KMS-11 (cell line): ENCODE measurements around the gene KRTAP10-10.
"Not testable (repeated sequence)": the region's sequence is repeated elsewhere in the genome, so short reads cannot be mapped to it uniquely, and the experiment has no call there.

Experiments
- H2AFZ ChIP-seq: fragments of 200-600 bp; sonication (generic); 2 replicates; pipeline ENCODE4 v1.6.1; 2016; ENCODE audit warnings: antibody characterized with exemption, mixed run types, low read depth
- H3K27ac ChIP-seq: fragments of 200-600 bp; sonication (generic); 2 replicates; pipeline ENCODE4 v1.6.1; 2016; ENCODE audit warnings: mild to moderate bottlenecking, mixed run types
- H3K27me3 ChIP-seq: fragments of 200-600 bp; sonication (generic); 2 replicates; pipeline ENCODE4 v1.6.1; 2017; ENCODE audit warnings: mild to moderate bottlenecking, low read depth, mixed run types, moderate library complexity; ENCODE audit not compliant: insufficient read depth
- H3K36me3 ChIP-seq: fragments of 200-600 bp; sonication (generic); 2 replicates; pipeline ENCODE4 v1.6.1; 2017; ENCODE audit warnings: mild to moderate bottlenecking, mixed run types; ENCODE audit not compliant: insufficient read depth
- H3K4me1 ChIP-seq: fragments of 200-600 bp; sonication (generic); 2 replicates; pipeline ENCODE4 v1.6.1; 2016; ENCODE audit warnings: mild to moderate bottlenecking, low read depth, mixed run types; ENCODE audit not compliant: poor library complexity, severe bottlenecking
- H3K4me2 ChIP-seq: fragments of 200-600 bp; sonication (generic); 2 replicates; pipeline ENCODE4 v1.7.0; 2016; ENCODE audit warnings: mild to moderate bottlenecking, mixed run types
- H3K4me3 ChIP-seq: fragments of 200-600 bp; sonication (generic); IDR thresholded peaks from 2 replicates; pipeline ENCODE4 v1.6.1; 2017; ENCODE audit warnings: low read depth, low read length, mixed read lengths; ENCODE audit not compliant: insufficient read depth
- H3K79me2 ChIP-seq: fragments of 200-600 bp; sonication (generic); 2 replicates; pipeline ENCODE4 v1.6.1; 2016; ENCODE audit warnings: low read depth, mixed run types; ENCODE audit not compliant: insufficient read depth
- H3K9ac ChIP-seq: fragments of 200-600 bp; sonication (generic); 2 replicates; pipeline ENCODE4 v1.6.1; 2016; ENCODE audit warnings: mild to moderate bottlenecking, mixed run types
- H4K20me1 ChIP-seq: fragments of 200-600 bp; sonication (generic); 2 replicates; pipeline ENCODE4 v1.6.1; 2016; ENCODE audit warnings: mild to moderate bottlenecking, mixed run types; ENCODE audit not compliant: insufficient read depth
- TF ChIP-seq, protein P1 (sequence below): fragments of 200-600 bp; sonication (generic); conservative IDR thresholded peaks from 2 replicates; pipeline ENCODE4 v1.6.1; 2017; ENCODE audit warnings: low read depth, mild to moderate bottlenecking, antibody characterized with exemption, low read length, moderate library complexity, mixed read lengths

Gene KRTAP10-10

DNA sequence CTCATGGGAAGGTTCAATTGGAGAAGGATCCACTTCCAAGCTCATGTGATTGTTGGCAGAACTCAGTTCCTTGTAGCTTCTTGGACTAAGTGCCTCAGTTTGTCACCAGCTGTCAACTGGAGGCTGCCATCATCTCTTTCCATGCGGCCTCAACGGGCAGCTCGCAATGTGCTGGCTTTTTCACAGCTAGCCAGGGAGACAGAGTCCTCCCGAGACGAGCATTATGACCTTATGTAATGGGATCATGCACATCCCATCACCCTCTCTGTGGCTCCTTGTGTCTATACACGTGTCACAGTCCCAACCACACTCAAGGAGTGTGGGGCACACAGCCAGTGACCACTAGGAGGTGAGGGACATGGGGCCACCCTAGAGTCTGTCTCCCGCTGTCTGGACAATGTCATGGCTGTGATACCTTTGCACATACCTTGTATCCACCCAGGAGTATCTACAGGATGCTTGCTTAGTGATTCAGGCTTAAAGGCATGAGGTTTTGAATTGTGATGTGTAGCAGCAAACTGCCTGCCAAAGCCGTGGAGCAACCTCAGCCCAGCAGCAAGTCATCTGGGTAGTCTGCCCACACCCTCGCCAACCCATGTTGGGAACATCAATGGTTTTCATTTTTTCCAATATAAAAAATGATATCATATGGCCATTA, 41.0 kb upstream of the KRTAP10-10 start:
- Histone ChIP-seq H3K36me3 (no peaks in the 10 kb centered on the region), H3K27me3 (peaks cover 70% of the 10 kb centered on the region; the same call in 1 of the 2 replicates), H3K4me1 (no peaks in the 10 kb centered on the region), H3K4me3 (no peak overlapping the region), H3K27ac (no peak overlapping the region), H3K79me2 (no peaks in the 10 kb centered on the region), H2AFZ (no peak overlapping the region), H4K20me1 (no peaks in the 10 kb centered on the region), H3K4me2 (no peak overlapping the region), H3K9ac (no peak overlapping the region)
- TF ChIP-seq, protein P1, sequence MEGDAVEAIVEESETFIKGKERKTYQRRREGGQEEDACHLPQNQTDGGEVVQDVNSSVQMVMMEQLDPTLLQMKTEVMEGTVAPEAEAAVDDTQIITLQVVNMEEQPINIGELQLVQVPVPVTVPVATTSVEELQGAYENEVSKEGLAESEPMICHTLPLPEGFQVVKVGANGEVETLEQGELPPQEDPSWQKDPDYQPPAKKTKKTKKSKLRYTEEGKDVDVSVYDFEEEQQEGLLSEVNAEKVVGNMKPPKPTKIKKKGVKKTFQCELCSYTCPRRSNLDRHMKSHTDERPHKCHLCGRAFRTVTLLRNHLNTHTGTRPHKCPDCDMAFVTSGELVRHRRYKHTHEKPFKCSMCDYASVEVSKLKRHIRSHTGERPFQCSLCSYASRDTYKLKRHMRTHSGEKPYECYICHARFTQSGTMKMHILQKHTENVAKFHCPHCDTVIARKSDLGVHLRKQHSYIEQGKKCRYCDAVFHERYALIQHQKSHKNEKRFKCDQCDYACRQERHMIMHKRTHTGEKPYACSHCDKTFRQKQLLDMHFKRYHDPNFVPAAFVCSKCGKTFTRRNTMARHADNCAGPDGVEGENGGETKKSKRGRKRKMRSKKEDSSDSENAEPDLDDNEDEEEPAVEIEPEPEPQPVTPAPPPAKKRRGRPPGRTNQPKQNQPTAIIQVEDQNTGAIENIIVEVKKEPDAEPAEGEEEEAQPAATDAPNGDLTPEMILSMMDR = no peak

GRCh38 chr21:44598061-44598460, 39.1 kb upstream of the KRTAP10-10 start:
- Histone ChIP-seq H2AFZ (no peak overlapping the region), H3K9ac (no peak overlapping the region), H3K4me1 (no peaks in the 10 kb centered on the region), H3K36me3 (no peaks in the 10 kb centered on the region), H4K20me1 (no peaks in the 10 kb centered on the region), H3K79me2 (no peaks in the 10 kb centered on the region), H3K4me3 (no peak overlapping the region), H3K27ac (no peak overlapping the region), H3K27me3 (peaks cover 64% of the 10 kb centered on the region; the same call in 1 of the 2 replicates), H3K4me2 (no peak overlapping the region)
- TF ChIP-seq, protein P1 = no peak

DNA sequence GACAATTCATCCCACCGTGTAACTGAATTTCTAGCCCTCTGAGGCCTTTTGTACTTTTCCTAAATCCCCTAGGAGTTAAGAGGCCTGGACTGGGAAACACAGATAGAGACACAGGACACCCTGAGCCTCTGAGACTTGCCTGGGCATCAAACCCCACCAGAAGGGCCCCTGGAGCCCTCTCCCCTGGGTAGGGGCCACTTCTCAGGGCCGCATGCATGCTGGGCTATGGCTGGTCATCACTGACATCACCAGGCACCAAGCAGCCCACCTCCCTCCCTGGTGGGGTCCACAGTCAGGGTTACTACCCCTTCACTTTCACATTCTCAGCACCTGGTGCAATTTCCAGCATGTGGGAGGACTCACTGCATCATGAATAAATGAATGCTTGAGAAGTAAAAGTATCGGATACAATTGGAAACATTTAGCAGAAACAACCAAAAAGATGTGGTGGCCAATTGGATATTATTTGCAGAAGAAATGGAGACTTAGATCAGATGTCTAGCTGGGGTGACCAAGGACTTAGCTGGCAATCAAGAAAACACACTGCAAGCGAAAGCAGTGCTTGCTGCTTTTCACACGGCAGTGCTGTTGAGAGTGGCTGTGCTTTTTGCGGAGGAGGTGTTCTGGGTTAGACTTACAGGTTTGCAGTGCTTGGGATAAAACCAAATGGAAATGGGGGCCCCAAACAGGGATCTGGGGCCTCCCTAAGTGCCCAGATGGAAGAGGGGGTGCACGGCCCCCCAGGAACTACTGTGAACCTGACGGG, 37.7 kb upstream of the KRTAP10-10 start:
- Histone ChIP-seq H3K27me3 (peaks cover 57% of the 10 kb centered on the region; the same call in 1 of the 2 replicates), H3K79me2 (no peaks in the 10 kb centered on the region), H3K36me3 (no peaks in the 10 kb centered on the region), H3K4me1 (no peaks in the 10 kb centered on the region), H3K4me3 (no peak overlapping the region), H2AFZ (no peak overlapping the region), H3K27ac (no peak overlapping the region), H3K4me2 (no peak overlapping the region), H3K9ac (no peak overlapping the region), H4K20me1 (no peaks in the 10 kb centered on the region)
- TF ChIP-seq, protein P1 = no peak

GRCh38 chr21:44600118-44600978, 36.8 kb upstream of the KRTAP10-10 start, which contains the start of gene KRTAP10-7:
KRTAP10-7 (plus strand) TSS chr21:44600597; CDS start chr21:44600622, 25 bp downstream.
- not testable (repeated sequence) for H3K9ac ChIP-seq, H3K27ac ChIP-seq, H3K79me2 ChIP-seq, H2AFZ ChIP-seq, H3K36me3 ChIP-seq, H3K4me1 ChIP-seq, H3K4me3 ChIP-seq, H4K20me1 ChIP-seq, H3K4me2 ChIP-seq
- peaks cover 55% of the 10 kb centered on the region; the same call in 1 of the 2 replicates for H3K27me3 ChIP-seq

DNA sequence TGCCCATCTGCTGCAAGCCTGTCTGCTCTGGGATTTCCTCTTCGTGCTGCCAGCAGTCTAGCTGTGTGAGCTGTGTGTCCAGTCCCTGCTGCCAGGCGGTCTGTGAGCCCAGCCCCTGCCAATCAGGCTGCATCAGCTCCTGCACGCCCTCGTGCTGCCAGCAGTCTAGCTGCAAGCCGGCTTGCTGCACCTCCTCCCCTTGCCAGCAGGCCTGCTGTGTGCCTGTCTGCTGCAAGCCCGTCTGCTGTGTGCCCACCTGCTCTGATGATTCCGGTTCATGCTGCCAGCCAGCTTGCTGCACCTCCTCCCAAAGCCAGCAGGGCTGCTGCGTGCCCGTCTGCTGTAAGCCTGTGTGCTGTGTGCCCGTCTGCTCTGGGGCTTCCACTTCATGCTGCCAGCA, 36.1 kb upstream of the KRTAP10-10 start:
- not testable (repeated sequence) for H3K79me2 ChIP-seq, H3K27ac ChIP-seq, H3K4me1 ChIP-seq, H2AFZ ChIP-seq, H4K20me1 ChIP-seq, H3K4me2 ChIP-seq, H3K9ac ChIP-seq, H3K4me3 ChIP-seq, H3K36me3 ChIP-seq
- peaks cover 57% of the 10 kb centered on the region; the same call in 1 of the 2 replicates for H3K27me3 ChIP-seq
